ENCODE data around the gene CEP170B.

The CEP170B gene

DNA sequence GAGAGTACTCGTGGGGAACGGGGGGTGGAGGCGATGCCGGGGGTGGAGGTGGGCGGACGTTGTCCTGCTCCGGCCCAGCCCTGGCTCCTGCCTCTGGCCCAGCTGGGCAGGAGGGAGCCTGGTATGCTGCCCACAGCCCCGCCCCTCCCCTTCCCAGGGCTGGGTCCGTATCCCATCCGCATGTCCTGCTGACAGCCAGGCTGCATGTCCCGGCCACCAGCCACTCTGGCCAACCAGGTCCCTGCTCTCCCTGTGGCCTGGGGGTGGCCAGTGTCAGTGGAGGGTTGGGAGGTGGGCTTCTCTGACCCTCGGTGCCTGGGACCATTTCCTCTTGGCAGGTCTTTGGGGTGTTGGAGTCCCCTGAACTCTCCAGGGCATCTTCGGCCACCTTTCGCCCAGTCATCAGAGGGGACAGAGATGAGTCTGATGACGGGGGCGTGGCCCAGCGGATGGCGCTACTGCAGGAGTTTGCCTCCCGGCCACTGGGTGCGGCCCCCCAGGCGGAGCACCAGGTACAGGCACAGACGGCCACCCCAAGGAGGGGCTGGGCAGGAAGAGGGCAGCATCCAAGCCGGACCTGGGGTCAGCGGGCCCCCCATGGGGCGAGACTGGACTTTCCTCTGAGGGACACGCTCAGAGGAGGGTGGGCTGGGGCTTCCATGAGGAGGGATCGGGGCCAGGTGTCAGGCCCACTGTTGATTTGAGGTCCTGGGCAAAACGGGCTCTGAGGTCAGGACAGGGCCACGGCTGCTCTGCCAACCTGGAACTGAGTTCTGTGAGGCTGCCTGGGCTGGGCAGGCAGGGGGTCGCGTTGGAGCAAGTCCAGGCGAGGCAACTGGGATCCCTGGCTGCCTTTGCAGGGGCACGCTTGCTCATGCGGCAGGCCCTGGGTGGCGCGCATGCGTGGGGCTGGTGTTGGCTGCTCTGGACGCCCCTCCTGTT is 20.2 kb downstream of the CEP170B start:
- DNase-seq (ENCODE audit: low read depth), result no peak
- TF ChIP-seq, protein P1, sequence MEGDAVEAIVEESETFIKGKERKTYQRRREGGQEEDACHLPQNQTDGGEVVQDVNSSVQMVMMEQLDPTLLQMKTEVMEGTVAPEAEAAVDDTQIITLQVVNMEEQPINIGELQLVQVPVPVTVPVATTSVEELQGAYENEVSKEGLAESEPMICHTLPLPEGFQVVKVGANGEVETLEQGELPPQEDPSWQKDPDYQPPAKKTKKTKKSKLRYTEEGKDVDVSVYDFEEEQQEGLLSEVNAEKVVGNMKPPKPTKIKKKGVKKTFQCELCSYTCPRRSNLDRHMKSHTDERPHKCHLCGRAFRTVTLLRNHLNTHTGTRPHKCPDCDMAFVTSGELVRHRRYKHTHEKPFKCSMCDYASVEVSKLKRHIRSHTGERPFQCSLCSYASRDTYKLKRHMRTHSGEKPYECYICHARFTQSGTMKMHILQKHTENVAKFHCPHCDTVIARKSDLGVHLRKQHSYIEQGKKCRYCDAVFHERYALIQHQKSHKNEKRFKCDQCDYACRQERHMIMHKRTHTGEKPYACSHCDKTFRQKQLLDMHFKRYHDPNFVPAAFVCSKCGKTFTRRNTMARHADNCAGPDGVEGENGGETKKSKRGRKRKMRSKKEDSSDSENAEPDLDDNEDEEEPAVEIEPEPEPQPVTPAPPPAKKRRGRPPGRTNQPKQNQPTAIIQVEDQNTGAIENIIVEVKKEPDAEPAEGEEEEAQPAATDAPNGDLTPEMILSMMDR (IDR thresholded peaks at IDR 0.05; ENCODE audit: low read depth, low read length, missing control alignments), result no peak
- no peak overlapping the region for H3K4me3 ChIP-seq (ENCODE audit: low read depth, low read length)

DNA sequence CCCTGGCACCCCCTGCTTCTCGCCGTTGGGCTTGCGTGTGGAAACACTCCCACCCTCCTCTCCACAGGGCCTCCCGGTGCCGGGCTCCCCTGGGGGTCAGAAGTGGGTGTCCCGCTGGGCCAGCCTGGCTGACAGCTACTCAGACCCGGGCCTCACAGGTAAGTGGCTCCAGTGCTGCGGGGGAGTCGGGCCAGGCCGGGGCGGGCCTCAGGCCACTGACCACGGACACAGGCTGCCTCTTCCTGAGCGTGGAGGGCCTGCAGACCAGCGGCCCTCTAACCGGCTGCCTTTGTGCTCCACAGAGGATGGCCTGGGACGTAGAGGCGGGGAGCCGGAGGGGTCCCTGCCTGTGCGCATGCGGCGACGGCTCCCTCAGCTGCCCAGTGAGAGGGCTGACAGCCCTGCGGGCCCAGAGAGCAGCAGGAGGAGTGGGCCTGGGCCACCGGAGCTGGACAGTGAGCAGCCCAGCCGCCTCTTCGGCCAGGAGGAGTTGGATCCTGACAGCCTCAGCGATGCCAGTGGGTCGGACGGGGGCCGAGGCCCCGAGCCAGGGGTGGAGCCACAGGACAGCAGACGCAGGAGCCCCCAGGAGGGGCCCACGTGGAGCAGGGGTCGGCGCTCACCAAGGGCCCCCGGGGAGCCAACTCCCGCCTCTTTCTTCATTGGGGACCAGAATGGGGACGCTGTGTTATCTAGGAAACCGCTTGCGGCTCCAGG is 21.1 kb downstream of the CEP170B start:
- TF ChIP-seq, protein P1 (IDR thresholded peaks at IDR 0.05; ENCODE audit: low read depth, low read length, missing control alignments), result no peak

DNA sequence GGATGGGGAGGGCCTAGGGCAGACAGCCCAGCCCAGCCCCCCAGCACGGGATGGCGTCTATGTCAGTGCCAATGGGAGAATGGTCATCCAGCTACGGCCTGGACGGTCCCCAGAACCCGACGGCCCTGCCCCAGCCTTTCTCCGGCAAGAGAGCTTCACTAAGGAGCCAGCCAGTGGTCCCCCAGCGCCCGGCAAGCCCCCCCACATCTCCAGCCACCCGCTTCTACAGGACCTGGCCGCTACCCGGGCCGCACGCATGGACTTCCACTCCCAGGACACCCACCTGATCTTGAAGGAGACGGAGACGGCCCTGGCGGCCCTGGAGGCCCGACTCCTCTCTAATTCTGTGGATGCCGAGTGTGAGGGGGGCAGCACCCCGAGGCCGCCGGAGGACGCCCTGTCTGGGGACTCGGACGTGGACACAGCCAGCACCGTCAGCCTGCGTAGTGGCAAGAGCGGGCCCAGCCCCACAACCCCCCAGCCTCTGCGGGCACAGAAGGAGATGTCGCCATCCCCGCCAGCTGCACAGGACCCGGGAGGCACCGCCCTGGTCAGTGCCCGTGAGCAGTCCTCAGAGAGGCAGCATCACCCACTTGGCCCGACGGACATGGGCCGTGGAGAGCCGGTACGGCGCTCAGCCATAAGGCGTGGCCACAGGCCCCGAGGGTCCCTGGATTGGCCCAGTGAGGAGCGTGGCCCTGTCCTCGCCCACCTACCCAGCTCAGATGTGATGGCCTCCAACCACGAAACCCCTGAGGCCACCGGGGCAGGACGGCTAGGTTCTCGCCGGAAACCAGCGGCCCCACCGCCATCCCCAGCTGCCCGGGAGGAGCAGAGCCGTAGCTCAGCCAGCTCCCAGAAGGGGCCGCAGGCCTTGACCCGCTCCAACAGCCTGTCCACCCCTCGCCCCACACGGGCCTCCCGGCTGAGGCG is 21.9 kb downstream of the CEP170B start:
- no peak overlapping the region for H3K4me3 ChIP-seq (ENCODE audit: low read depth, low read length)
- TF ChIP-seq, protein P1 (IDR thresholded peaks at IDR 0.05; ENCODE audit: low read depth, low read length, missing control alignments), result no peak
- no peak for DNase-seq (ENCODE audit: low read depth)

More for the DNA sequence above, 21.1 kb downstream of the CEP170B start:
- no peak for DNase-seq (ENCODE audit: low read depth)
- no peak overlapping the region for H3K4me3 ChIP-seq (ENCODE audit: low read depth, low read length)

DNA sequence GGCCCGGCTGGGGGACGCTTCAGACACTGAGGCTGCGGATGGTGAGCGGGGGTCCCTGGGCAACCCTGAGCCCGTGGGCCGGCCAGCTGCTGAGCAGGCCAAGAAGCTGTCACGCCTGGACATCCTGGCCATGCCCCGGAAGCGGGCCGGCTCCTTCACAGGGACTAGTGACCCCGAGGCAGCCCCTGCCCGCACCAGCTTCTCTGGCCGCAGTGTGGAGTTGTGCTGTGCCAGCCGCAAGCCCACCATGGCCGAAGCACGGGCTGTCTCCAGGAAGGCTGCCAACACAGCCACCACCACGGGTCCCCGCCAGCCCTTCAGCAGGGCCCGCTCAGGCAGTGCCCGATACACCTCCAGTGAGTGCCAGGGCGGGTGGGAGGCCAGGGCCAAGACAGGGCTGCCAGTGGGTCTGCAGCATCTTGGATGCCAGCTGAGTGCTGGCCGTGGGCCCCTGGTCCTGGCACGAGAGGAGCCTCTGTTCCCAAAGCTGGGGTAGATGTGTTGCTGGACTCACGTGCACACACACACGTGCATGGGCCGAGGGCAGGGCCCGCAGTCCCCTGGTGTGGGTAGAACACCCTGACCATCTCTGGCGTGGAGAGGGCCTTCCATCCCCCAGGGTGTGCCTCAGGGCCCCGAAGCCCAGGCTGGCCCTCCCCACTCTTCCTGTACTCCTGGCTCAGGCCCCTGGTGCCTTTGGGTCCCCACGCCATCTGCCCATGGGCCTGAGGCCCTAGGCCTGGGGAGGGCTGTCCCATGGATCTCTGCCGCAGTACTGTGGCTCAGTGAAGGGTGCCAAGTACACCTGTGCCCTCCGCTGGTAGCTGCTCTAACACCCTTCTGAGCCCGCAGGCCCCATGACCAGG is 22.8 kb downstream of the CEP170B start:
- H3K4me3 ChIP-seq (ENCODE audit: low read depth, low read length), result no peak overlapping the region
- TF ChIP-seq, protein P1 (IDR thresholded peaks at IDR 0.05; ENCODE audit: low read depth, low read length, missing control alignments), result no peak
- no peak for DNase-seq (ENCODE audit: low read depth)

DNA sequence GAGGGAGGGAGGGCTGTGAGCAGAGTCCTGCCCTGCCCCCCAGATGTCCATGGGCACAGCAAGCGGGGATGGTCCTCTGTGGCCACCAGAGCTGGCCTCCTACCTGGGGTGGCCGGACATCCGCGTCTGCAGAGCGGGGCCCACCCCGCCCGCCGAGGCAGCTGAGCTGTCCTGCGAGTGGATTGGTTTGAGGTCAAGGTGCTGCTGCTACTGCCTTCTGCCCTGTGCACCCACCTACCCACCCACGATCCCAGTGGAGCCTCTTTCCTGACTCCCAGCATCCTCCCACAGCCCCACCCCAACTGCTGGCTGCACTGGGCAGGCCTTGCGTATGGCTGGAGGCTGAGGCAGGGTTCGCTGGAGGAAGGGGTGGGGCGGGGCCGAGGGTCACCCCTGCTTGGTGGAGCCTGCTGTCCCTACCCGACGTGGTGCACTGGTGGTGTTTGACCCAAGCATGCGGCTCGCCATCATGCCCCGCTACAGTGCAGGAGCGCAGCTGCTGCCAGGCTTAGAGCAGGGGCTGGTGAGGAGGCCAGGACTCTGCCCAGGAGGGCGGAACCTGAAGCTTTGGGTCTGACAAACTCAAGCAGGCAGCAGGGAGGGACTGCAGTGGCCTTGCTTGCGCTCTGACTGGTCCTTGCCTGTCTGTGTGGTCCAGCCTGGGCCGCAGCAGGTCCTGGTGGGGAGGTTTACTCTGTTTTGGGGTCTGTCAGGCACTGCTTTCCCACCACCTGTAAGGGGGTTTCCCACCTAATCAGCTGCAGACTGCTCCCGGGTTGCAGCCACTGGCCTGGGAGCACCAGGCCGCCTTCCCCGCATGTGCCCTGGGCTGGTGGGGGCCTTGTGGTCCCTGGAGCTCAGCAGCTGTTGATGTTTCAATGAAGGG is 23.7 kb downstream of the CEP170B start:
- no peak for DNase-seq (ENCODE audit: low read depth)
- TF ChIP-seq, protein P1 (IDR thresholded peaks at IDR 0.05; ENCODE audit: low read depth, low read length, missing control alignments), result no peak
- H3K4me3 ChIP-seq (ENCODE audit: low read depth, low read length), result no peak overlapping the region

All from GM12864 (cell line).